Stimulated activated effector memory CD8-positive, alpha-beta T cell treated with anti-CD3 and anti-CD28 coated beads, Interleukin-12 subunit alpha, Interleukin-12 subunit beta, amount 100 ng/mL, for 72 hours (primary cell): ENCODE data around the gene ARL13B.
"Not testable (repeated sequence)": the region's sequence is repeated elsewhere in the genome, so short reads cannot be mapped to it uniquely, and the experiment has no call there.

Source experiments
- ATAC-seq: fragments of 150-1000 bp; cut with Tn5 transposase; 2 replicates; pipeline ENCODE4 v1.10.0; 2021
- DNase-seq, 2 donors: peaks; one replicate each; pipeline ENCODE4 v3.0.0; 2021 to 2022; ENCODE audit warnings: low spot score in 2 of 2
- H3K27ac Mint-ChIP-seq: one replicate; pipeline ENCODE4 v1.8.0; 2022; ENCODE audit warnings: mild to moderate bottlenecking, mixed read lengths
- H3K36me3 Mint-ChIP-seq: one replicate; pipeline ENCODE4 v1.8.0; 2022; ENCODE audit warnings: mild to moderate bottlenecking, mixed read lengths
- H3K4me1 Mint-ChIP-seq: one replicate; pipeline ENCODE4 v1.8.0; 2022; ENCODE audit warnings: mixed read lengths
- H3K4me3 Mint-ChIP-seq: one replicate; pipeline ENCODE4 v1.8.0; 2022; ENCODE audit warnings: mild to moderate bottlenecking, mixed read lengths
- H3K9me3 Mint-ChIP-seq: one replicate; pipeline ENCODE4 v1.8.0; 2022; ENCODE audit warnings: mixed read lengths

ARL13B gene

DNA sequence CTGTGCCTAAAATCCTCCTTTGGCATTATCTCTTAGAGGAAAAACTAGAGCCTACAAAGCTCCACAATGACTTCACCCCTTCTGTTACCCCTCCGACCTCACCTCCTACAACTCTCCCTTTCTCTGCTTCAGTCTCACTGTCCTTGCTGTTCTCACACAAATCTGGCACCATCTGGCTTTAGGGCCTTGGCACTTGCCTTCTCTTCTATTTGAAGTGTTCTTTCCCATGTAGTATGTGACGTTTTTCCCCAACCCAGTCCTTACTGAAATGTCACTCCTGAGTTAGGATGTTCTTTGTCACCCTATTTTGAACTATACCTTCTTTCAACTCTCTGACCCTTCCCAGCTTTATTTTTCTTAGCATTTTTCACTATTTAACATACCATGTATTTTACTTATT is 39.7 kb downstream of the ARL13B start:
- Mint-ChIP-seq H3K4me3 (no peak overlapping the region), H3K27ac (no peak overlapping the region)

DNA sequence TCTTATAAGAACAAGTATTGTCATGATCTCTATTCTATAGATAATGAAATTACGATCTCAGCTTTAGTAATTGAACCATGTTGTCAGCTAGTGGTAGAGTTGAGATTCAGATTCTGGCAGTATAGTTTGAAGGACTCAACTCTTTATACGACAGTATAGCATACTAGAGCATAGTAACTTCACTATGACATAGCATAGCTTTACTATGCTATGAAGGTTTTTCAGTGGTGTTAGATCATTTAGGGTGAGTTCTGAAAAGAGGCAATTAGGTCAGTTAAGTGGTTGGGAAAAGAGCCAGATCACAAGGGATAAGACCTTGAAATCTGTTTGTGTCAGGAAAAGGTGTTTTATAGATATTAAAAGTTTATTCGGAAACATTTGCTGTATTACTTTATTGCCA is 40.3 kb downstream of the ARL13B start:
- Mint-ChIP-seq H3K36me3 (no peaks in the 10 kb centered on the region), H3K27ac (no peak overlapping the region), H3K4me1 (no peaks in the 10 kb centered on the region), H3K9me3 (no peaks in the 10 kb centered on the region), H3K4me3 (no peak overlapping the region)
- ATAC-seq (no peak), DNase-seq (no peak)

More for the DNA sequence above, 39.7 kb downstream of the ARL13B start:
- Mint-ChIP-seq H3K36me3 (no peaks in the 10 kb centered on the region), H3K9me3 (no peaks in the 10 kb centered on the region), H3K4me1 (no peaks in the 10 kb centered on the region)
- DNase-seq (no peak), ATAC-seq (no peak)

DNA sequence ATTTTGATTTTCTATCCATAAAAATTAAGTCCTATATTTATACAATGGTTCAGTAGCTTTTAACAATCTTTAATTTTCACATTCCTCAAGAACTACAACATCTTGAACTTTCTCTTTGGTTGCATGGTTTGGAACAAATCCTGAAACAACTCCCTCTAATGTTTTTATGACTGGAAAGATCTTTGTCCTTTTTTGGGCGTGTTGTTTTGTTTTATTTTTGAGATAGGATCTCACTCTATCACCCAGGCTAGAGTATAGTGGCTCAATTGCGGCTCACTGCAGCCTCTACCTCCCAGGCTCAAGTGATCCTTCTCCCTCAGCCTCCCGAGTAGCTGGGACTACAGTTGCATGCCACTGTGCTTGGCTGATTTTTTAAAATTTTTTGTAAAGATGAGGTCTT is 44.4 kb downstream of the ARL13B start:
- no peak for ATAC-seq
- DNase-seq = no peak
- H3K4me3 Mint-ChIP-seq = no peak overlapping the region
- H3K27ac Mint-ChIP-seq = no peak overlapping the region
- no peaks in the 10 kb centered on the region for H3K4me1 Mint-ChIP-seq
- no peaks in the 10 kb centered on the region for H3K9me3 Mint-ChIP-seq
- H3K36me3 Mint-ChIP-seq = no peaks in the 10 kb centered on the region

DNA sequence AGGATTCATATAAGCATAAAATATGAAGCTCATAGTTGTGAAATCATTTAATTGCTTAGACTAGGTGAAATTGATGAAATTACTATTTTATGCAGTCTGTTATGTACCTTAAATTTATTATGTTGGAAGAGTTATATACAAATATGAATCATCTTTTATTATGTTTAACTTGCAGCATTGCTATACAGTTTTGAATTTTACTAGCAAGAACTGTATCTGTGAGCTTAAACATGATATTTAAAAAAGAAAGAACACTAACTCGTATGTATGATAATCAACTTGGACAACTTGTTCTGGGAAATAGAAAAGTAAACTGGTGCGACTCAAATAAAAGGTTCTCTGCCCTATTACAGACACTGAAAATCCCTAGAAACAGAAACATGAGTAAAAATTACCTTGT is 46.7 kb downstream of the ARL13B start:
- ATAC-seq (no peak), DNase-seq (no peak)
- no peak overlapping the region for H3K27ac Mint-ChIP-seq
- no peaks in the 10 kb centered on the region for H3K9me3 Mint-ChIP-seq
- no peaks in the 10 kb centered on the region for H3K36me3 Mint-ChIP-seq
- no peaks in the 10 kb centered on the region for H3K4me1 Mint-ChIP-seq
- no peak overlapping the region for H3K4me3 Mint-ChIP-seq

DNA sequence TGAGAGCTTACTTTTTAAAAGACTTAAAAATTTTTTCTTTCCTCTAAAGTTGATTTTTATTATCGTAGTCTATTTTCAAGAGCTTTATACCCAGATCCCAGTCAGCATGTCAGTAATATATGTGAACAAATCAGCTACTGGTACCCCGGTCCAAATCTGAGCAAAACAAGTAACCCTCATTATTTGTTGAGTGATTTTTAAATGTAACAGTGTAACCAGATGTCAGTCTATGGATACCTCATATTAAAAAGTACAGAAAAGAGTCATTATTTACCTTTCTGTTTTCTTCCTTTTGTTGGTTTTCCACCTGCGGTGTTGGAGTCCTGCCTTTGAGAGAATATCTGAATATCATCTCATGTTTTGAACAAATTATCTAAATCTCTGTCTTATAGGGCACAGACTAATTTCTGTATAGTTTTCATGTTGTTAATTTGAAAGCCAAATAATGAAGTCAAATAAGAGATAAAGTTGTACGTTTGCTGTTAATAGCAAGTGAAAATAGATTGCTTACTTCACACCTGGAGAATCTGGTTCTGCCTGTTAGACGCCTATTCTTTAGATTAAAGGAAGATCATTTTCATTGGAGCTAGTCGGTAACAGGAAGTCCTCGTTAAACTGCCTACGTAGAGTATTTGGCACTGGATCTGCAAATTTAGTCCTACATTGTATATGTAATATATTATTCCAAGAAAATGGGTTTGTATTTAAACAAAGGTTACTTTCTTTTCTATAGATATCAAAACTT is 48.3 kb downstream of the ARL13B start, which contains the start of gene STX19:
TSS of gene STX19 (minus strand) at position 505 of the 745 bp plus-strand sequence. CDS start 13,328 bp downstream, outside the sequence.
- no peak for ATAC-seq
- no peak for DNase-seq
- Mint-ChIP-seq H3K27ac (no peak within 1 kb of the TSS), H3K9me3 (no peaks in the 10 kb centered on the region), H3K4me1 (no peaks in the 10 kb centered on the region), H3K4me3 (no peak within 1 kb of the TSS), H3K36me3 (no peaks in the 10 kb centered on the region)

DNA sequence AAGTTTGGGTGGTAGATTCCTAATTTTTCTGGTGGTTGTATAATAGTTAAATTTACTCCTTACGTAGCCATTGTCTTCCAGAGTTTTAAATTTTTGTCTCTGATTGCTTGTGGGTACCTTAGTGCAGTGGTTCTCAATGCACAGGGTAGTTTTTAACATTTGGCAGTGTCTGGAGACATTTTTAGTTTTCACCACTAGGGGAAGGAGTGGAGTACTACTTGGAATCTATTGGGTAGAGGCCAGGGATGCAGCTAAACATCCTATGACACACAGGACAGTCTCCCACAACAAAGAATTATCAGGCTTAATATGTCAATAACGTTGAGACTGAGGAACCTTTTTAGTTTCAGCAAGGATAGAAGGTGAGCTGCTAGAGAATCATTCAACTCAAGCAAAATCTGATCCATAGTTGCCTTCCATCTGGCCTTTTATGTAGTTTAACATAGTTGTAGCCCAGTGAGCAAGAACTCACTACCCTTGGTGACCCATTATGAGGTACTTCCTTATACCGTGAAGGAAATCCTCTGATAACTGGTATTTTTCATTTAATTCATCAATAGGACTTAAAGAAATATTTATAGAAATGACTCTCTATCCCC is 57.1 kb downstream of the ARL13B start:
- H3K27ac Mint-ChIP-seq = no peak overlapping the region
- no peaks in the 10 kb centered on the region for H3K4me1 Mint-ChIP-seq
- ATAC-seq = peak; percentile 44
- H3K36me3 Mint-ChIP-seq = no peaks in the 10 kb centered on the region
- DNase-seq = no peak
- H3K4me3 Mint-ChIP-seq = no peak overlapping the region
- H3K9me3 Mint-ChIP-seq = no peaks in the 10 kb centered on the region

DNA sequence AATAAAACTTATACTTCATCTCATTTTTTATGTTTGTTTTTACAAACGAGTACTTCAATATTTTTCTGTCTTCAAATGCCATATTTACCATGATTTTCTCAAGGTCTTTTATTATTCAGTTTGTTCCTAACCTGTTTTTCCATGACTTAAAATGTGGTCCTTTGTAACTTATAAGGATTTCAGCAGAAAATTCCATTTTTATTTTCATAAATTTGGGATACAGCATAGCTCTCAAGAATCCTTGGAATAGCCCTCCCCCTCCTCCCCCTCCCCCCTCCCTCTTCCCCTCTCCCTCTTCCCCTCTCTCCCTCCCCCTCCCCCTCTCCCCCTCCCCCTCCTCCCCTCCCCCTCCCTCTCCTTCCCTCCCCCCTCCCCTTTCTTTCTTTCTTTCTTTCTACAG is 63.3 kb downstream of the ARL13B start:
- H3K27ac Mint-ChIP-seq = peak overlapping the region; percentile 51
- peaks cover 19% of the 10 kb centered on the region for H3K36me3 Mint-ChIP-seq
- DNase-seq (no peak), ATAC-seq (no peak)
- no peaks in the 10 kb centered on the region for H3K4me1 Mint-ChIP-seq
- no peaks in the 10 kb centered on the region for H3K9me3 Mint-ChIP-seq
- no peak overlapping the region for H3K4me3 Mint-ChIP-seq

DNA sequence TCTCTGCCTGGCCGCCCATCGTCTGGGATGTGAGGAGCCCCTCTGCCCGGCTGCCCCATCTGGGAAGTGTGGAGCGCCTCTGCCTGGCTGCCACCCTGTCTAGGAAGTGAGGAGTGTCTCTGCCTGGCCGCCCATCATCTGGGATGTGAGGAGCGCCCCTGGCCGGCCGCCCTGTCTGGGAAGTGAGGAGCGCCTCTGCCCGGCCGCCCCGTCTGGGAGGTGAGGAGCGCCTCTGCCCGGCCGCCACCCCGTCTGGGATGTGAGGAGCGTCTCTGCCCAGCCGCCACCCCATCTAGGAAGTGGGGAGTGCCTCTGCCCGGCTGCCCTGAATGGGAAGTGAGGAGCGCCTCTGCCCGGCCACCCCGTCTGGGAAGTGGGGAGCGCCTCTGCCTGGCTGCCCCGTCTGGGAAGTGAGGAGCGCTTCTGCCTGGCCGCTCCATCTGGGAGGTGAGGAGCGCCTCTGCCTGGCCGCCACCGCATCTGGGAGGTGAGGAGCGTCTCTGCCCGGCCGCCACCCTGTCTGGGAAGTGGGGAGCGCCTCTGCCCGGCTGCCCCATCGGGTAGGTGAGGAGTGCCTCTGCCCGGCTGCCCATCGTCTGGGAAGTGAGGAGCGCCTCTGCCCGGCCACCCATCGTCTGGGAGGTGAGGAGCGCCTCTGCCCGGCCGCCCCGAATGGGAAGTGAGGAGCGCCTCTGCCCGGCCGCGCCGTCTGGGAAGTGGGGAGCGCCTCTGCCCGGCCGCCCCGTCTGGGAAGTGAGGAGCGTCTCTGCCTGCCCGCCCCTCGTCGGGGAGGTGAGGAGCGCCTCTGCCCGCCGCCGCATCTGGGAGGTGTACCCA is 64.4 kb downstream of the ARL13B start:
- not testable (repeated sequence) for H3K4me1 Mint-ChIP-seq, H3K4me3 Mint-ChIP-seq, ATAC-seq, DNase-seq, H3K9me3 Mint-ChIP-seq
- Mint-ChIP-seq H3K27ac (peak overlapping the region; percentile 51), H3K36me3 (peaks cover 19% of the 10 kb centered on the region)

DNA sequence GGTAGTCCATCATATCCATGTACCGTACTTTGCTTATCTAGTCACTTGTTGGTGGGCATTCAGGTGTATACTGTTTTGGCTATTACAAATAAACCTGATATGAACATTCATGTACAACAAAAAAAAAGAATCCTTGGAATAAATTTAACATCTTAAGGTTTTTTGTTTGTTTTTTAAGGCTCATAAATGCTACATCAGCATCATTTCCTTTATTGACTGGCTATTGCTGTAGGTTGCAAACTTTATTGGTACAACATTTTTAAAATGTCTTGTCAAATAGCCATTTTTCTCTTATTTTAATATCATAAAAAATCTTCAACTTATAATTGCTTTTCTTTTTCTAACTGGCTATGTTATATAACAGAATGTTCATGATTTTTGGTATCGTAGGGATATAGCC is 66.6 kb downstream of the ARL13B start:
- H3K9me3 Mint-ChIP-seq = no peaks in the 10 kb centered on the region
- H3K27ac Mint-ChIP-seq = no peak overlapping the region
- H3K4me3 Mint-ChIP-seq = no peak overlapping the region

DNA sequence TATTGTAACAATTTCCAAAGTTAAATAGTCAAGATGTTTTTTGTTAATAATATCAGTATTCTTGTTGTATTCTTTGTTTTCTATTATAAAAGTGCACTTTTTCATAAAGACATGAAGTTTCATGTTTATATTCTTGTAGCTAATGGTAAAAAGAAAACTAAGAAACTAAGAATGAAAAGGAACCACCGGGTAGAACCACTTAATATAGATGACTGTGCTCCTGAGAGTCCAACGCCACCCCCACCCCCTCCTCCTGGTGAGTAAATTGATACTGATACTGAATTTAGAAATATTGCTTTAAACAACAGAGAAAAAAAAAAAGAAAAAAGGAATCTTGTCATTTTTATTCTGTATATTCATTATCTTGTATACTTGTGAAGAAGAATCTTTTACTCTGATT is 69.3 kb downstream of the ARL13B start:
- no peaks in the 10 kb centered on the region for H3K9me3 Mint-ChIP-seq
- no peak overlapping the region for H3K4me3 Mint-ChIP-seq
- H3K27ac Mint-ChIP-seq = no peak overlapping the region
- peaks cover 16% of the 10 kb centered on the region for H3K36me3 Mint-ChIP-seq
- no peak for DNase-seq
- no peaks in the 10 kb centered on the region for H3K4me1 Mint-ChIP-seq
- peak; percentile 49 for ATAC-seq

More for the DNA sequence above, 66.6 kb downstream of the ARL13B start:
- Mint-ChIP-seq H3K36me3 (peaks cover 19% of the 10 kb centered on the region), H3K4me1 (no peaks in the 10 kb centered on the region)
- DNase-seq (no peak), ATAC-seq (no peak)

DNA sequence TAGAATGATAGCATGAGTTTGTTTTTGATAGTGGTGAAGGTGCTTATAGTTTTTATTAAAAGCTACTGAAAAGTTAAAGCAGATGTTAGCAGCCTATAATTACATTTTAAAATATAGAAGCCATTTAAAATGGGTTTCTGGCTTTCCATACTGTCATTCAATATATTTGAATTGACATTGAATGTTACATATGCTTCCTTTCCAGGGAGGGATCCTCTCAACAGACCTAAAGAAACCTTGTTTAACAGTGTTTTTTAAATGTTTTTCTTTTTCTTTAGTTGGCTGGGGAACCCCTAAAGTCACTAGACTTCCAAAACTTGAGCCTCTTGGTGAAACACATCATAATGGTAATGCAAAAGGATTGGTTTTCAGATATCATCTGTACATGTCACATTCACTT is 70.6 kb downstream of the ARL13B start:
- Mint-ChIP-seq H3K4me3 (no peak overlapping the region), H3K36me3 (peaks cover 5% of the 10 kb centered on the region), H3K4me1 (no peaks in the 10 kb centered on the region), H3K27ac (no peak overlapping the region), H3K9me3 (no peaks in the 10 kb centered on the region)
- ATAC-seq (no peak), DNase-seq (no peak)

DNA sequence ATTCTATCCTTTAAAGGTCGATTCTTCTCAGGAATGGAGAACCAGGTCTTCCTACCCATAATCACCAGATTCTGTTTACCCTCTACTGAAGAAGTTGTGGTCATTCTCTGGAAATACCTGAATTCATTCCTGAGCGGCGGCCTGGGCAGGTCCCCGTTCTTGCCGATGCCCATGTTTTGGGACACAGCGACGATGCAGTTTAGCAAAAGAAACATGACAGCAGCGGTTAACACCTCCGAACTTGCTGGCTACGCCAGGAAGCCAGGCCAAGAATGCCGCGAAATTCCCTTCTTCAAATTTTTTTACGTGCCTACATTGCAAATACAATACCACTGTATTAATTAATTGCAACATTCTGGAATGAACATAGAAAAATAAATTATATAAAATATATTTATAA is 81.3 kb downstream of the ARL13B start:
- H3K27ac Mint-ChIP-seq = no peak overlapping the region
- H3K36me3 Mint-ChIP-seq = peaks cover 65% of the 10 kb centered on the region
- no peak for ATAC-seq
- H3K9me3 Mint-ChIP-seq = no peaks in the 10 kb centered on the region
- peaks cover 22% of the 10 kb centered on the region for H3K4me1 Mint-ChIP-seq
- no peak overlapping the region for H3K4me3 Mint-ChIP-seq
- DNase-seq = no peak

DNA sequence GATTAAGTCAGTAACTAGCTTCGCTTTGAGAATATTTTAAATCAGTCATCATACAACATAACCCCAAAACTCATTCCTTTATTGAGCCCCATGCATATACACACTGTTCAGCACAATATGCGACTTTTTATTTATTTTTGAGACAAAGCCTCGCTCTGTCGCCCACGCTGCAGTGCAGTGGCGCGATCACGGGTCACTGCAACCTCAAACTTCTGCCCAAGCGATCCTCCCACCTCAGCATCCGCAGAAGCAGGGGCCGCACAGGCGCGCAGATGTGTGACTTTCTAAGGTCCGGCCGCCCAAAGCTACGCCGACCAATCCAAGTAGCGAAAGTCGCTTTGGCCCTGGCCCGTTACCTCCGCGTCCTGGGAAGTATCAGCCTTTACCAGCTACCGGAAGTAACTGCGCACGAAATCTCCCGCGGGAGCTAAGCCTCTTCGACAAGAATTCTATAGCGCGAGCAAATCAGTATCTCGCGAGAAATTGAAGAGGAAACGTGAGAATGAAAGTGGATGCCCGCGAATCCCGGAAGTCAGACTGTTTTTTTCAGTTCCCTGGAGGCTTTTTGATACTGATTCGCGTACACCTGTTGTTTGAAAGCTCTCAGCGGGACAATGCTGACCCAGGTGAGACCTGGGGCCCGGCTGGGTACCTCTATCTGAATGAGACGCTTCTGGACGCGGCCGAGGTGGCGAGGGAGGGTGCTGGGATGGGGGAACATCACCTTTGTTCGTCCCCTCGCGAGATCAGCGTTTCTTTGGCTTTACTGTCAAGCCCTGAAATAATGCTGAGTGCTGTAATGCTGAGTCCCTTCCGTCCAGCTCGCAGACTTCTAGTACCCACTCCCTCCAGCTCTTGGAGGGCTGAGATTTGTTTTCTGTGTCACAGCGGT is 82.8 kb downstream of the ARL13B start, which contains the start of the genes DHFR2 and NSUN3:
TSS of gene DHFR2 (minus strand) at position 404 of the 892 bp plus-strand sequence. CDS start 1,405 bp downstream, outside the sequence.
TSS of gene NSUN3 (plus strand) at position 549 of the 892 bp plus-strand sequence. CDS start at position 615, 66 bp downstream.
- H3K27ac Mint-ChIP-seq = peak within 1 kb of the TSS; percentile 100
- peaks cover 37% of the 10 kb centered on the region for H3K4me1 Mint-ChIP-seq
- H3K4me3 Mint-ChIP-seq = peak within 1 kb of the TSS; percentile 95
- H3K36me3 Mint-ChIP-seq = peaks cover 79% of the 10 kb centered on the region
- DNase-seq (peak; percentile 72 to 90), ATAC-seq (peak; percentile 89)
- no peaks in the 10 kb centered on the region for H3K9me3 Mint-ChIP-seq

DNA sequence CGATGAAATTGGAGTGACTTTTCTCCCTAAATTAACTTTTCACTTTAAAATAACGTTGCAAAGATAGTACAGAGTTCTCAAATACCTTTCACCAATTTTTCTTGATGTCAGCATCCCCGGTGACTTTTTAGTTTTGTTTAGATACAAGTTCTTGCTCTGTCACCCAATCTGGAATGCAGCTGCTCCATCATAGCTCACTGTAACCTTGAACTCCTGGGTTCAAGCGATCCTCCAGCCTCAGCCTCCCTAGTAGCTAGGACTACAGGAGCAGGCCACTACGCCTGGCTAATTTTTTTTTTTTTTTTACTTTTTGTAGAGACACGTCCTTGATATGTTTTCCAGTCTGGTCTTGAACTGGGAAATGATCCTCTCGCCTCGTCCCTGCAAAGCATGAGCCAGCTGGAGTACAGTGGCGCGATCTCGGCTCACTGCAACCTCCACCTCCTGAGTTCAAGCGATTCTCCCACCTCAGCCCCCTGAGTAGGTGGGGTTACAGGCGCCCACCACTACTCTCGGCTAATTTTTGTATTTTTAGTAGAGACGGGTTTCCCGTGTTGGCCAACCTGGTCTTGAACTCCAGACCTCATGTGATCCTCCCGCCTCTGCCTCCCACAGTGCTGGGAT is 83.7 kb downstream of the ARL13B start:
- Mint-ChIP-seq H3K4me3 (peak overlapping the region; percentile 95), H3K36me3 (peaks cover 88% of the 10 kb centered on the region), H3K9me3 (no peaks in the 10 kb centered on the region), H3K4me1 (peaks cover 40% of the 10 kb centered on the region), H3K27ac (peak overlapping the region; percentile 100)
- DNase-seq (no peak), ATAC-seq (no peak)
